ENCODE measurements around the gene CDK5R1.
A peak's percentile ranks its signal among the peaks of the same experiment; 100 is the strongest.
"Not testable (repeated sequence)": the region's sequence is repeated elsewhere in the genome, so short reads cannot be mapped to it uniquely, and the experiment has no call there.

CDK5R1 gene

GRCh38 chr17:32519228-32520103 is 32.7 kb downstream of the CDK5R1 start:
- DNase-seq (ENCODE audit: low spot score in 2 of 2), result peak; percentile 49 to 77
- in situ Hi-C loops (cut with MboI; ENCODE audit: low sequenced_read_pairs), result no loop called here
- H3K36me3 ChIP-seq (replicated peaks), result no peaks in the 10 kb centered on the region
- H3K4me3 ChIP-seq, result peak overlapping the region; percentile 18
- no peaks in the 10 kb centered on the region for H3K27me3 ChIP-seq (ENCODE audit: low read depth)
- no peaks in the 10 kb centered on the region for H3K9me3 ChIP-seq
- H3K4me1 ChIP-seq, result peaks cover 4% of the 10 kb centered on the region; the same call in 1 of the 2 replicates

- H3K27me3 ChIP-seq (ENCODE audit: low read depth), result no peaks in the 10 kb centered on the region
- H3K9me3 ChIP-seq, result no peaks in the 10 kb centered on the region
- DNase-seq (ENCODE audit: low spot score in 2 of 2), result peak in 1 of 2 experiments; percentile 18
- in situ Hi-C loops (cut with MboI; ENCODE audit: low sequenced_read_pairs), result no loop called here
- H3K4me1 ChIP-seq, result peaks cover 4% of the 10 kb centered on the region; the same call in 1 of the 2 replicates
- no peak overlapping the region for H3K4me3 ChIP-seq
- no peaks in the 10 kb centered on the region for H3K36me3 ChIP-seq (replicated peaks)
Observed at GRCh38 chr17:32520104-32520701, 33.4 kb downstream of the CDK5R1 start.

GRCh38 chr17:32520737-32521404 is 34.1 kb downstream of the CDK5R1 start:
- in situ Hi-C loops (cut with MboI; ENCODE audit: low sequenced_read_pairs), result no loop called here
- Histone ChIP-seq H3K4me1 (peaks cover 4% of the 10 kb centered on the region; the same call in 1 of the 2 replicates), H3K4me3 (no peak overlapping the region), H3K27me3 (ENCODE audit: low read depth) (no peaks in the 10 kb centered on the region), H3K36me3 (replicated peaks) (no peaks in the 10 kb centered on the region), H3K9me3 (no peaks in the 10 kb centered on the region)
- no peak for DNase-seq (ENCODE audit: low spot score in 2 of 2)

- Histone ChIP-seq H3K4me3 (no peak overlapping the region), H3K4me1 (peaks cover 4% of the 10 kb centered on the region; the same call in 1 of the 2 replicates), H3K9me3 (no peaks in the 10 kb centered on the region), H3K27me3 (ENCODE audit: low read depth) (no peaks in the 10 kb centered on the region), H3K36me3 (replicated peaks) (no peaks in the 10 kb centered on the region)
- DNase-seq (ENCODE audit: low spot score in 2 of 2), result no peak
- in situ Hi-C loops (cut with MboI; ENCODE audit: low sequenced_read_pairs), result no loop called here
Observed at GRCh38 chr17:32523017-32523680, 36.4 kb downstream of the CDK5R1 start.

- DNase-seq (ENCODE audit: low spot score in 2 of 2), result no peak
- Histone ChIP-seq H3K27me3 (ENCODE audit: low read depth) (peaks cover 3% of the 10 kb centered on the region; the same call in 1 of the 2 replicates), H3K4me3 (no peak overlapping the region), H3K9me3 (no peaks in the 10 kb centered on the region), H3K4me1 (peaks cover 4% of the 10 kb centered on the region; the same call in 1 of the 2 replicates), H3K36me3 (replicated peaks) (no peaks in the 10 kb centered on the region)
- in situ Hi-C loops (cut with MboI; ENCODE audit: low sequenced_read_pairs), result no loop called here
Observed at GRCh38 chr17:32523827-32524552, 37.2 kb downstream of the CDK5R1 start.

- H3K9me3 ChIP-seq; H3K36me3 ChIP-seq (replicated peaks); in situ Hi-C loops (cut with MboI; ENCODE audit: low sequenced_read_pairs); H3K4me3 ChIP-seq; H3K27me3 ChIP-seq (ENCODE audit: low read depth); H3K4me1 ChIP-seq; DNase-seq (ENCODE audit: low spot score in 2 of 2): not testable (repeated sequence)
Observed at GRCh38 chr17:32524553-32524880, 37.7 kb downstream of the CDK5R1 start.

GRCh38 chr17:32525122-32525521 is 38.3 kb downstream of the CDK5R1 start:
- Histone ChIP-seq H3K4me1 (peaks cover under 1% of the 10 kb centered on the region; the same call in 1 of the 2 replicates), H3K4me3 (no peak overlapping the region), H3K9me3 (no peaks in the 10 kb centered on the region), H3K36me3 (replicated peaks) (no peaks in the 10 kb centered on the region), H3K27me3 (ENCODE audit: low read depth) (peaks cover 3% of the 10 kb centered on the region; the same call in 1 of the 2 replicates)
- in situ Hi-C loops (cut with MboI; ENCODE audit: low sequenced_read_pairs), result no loop called here
- DNase-seq (ENCODE audit: low spot score in 2 of 2), result no peak

- no peak overlapping the region for H3K4me3 ChIP-seq
- DNase-seq (ENCODE audit: low spot score in 2 of 2), result no peak
- H3K27me3 ChIP-seq (ENCODE audit: low read depth), result peaks cover 3% of the 10 kb centered on the region; the same call in 1 of the 2 replicates
- H3K36me3 ChIP-seq (replicated peaks), result no peaks in the 10 kb centered on the region
- in situ Hi-C loops (cut with MboI; ENCODE audit: low sequenced_read_pairs), result no loop called here
- no peaks in the 10 kb centered on the region for H3K9me3 ChIP-seq
- no peaks in the 10 kb centered on the region for H3K4me1 ChIP-seq
Observed at GRCh38 chr17:32527146-32527545, 40.4 kb downstream of the CDK5R1 start.

- no peak for DNase-seq (ENCODE audit: low spot score in 2 of 2)
- Histone ChIP-seq H3K9me3 (no peaks in the 10 kb centered on the region), H3K27me3 (ENCODE audit: low read depth) (peaks cover 3% of the 10 kb centered on the region; the same call in 1 of the 2 replicates), H3K4me1 (no peaks in the 10 kb centered on the region), H3K36me3 (replicated peaks) (no peaks in the 10 kb centered on the region), H3K4me3 (no peak overlapping the region)
- in situ Hi-C loops (cut with MboI; ENCODE audit: low sequenced_read_pairs), result no loop called here
Observed at GRCh38 chr17:32528825-32529224, 42.0 kb downstream of the CDK5R1 start.

- Histone ChIP-seq H3K9me3 (no peaks in the 10 kb centered on the region), H3K4me3 (no peak overlapping the region), H3K27me3 (ENCODE audit: low read depth) (peaks cover 3% of the 10 kb centered on the region; the same call in 1 of the 2 replicates), H3K36me3 (replicated peaks) (no peaks in the 10 kb centered on the region), H3K4me1 (no peaks in the 10 kb centered on the region)
- no peak for DNase-seq (ENCODE audit: low spot score in 2 of 2)
- in situ Hi-C loops (cut with MboI; ENCODE audit: low sequenced_read_pairs), result no loop called here
Observed at GRCh38 chr17:32529604-32530003, 42.8 kb downstream of the CDK5R1 start.

GRCh38 chr17:32533296-32533695 is 46.5 kb downstream of the CDK5R1 start:
- H3K4me1 ChIP-seq, result no peaks in the 10 kb centered on the region
- peaks cover 2% of the 10 kb centered on the region; the same call in 1 of the 2 replicates for H3K27me3 ChIP-seq (ENCODE audit: low read depth)
- no peaks in the 10 kb centered on the region for H3K36me3 ChIP-seq (replicated peaks)
- H3K9me3 ChIP-seq, result no peaks in the 10 kb centered on the region
- no peak overlapping the region for H3K4me3 ChIP-seq
- no peak for DNase-seq (ENCODE audit: low spot score in 2 of 2)
- in situ Hi-C loops (cut with MboI; ENCODE audit: low sequenced_read_pairs), result no loop called here

- Histone ChIP-seq H3K36me3 (replicated peaks) (no peaks in the 10 kb centered on the region), H3K4me1 (no peaks in the 10 kb centered on the region), H3K9me3 (no peaks in the 10 kb centered on the region), H3K4me3 (no peak overlapping the region), H3K27me3 (ENCODE audit: low read depth) (no peaks in the 10 kb centered on the region)
- in situ Hi-C loops (cut with MboI; ENCODE audit: low sequenced_read_pairs), result no loop called here
- DNase-seq (ENCODE audit: low spot score in 2 of 2), result no peak
Observed at GRCh38 chr17:32536736-32537643, 50.2 kb downstream of the CDK5R1 start.
